Stimulated activated CD4-positive, alpha-beta T cell treated with anti-CD3 and anti-CD28 coated beads, TNF-alpha, amount 100 ng/mL, for 24 hours (primary cell): ENCODE measurements around the gene COPS7A.

Experiments used
- DNase-seq, 3 experiments: peaks; one replicate each; pipeline ENCODE4 v3.0.0-alpha.2; 2020; ENCODE audit warnings: low read depth in 3 of 3

Gene COPS7A

GRCh38 chr12:6769666-6770065 lies 45.8 kb downstream of the COPS7A start:
- no peak for DNase-seq

DNA sequence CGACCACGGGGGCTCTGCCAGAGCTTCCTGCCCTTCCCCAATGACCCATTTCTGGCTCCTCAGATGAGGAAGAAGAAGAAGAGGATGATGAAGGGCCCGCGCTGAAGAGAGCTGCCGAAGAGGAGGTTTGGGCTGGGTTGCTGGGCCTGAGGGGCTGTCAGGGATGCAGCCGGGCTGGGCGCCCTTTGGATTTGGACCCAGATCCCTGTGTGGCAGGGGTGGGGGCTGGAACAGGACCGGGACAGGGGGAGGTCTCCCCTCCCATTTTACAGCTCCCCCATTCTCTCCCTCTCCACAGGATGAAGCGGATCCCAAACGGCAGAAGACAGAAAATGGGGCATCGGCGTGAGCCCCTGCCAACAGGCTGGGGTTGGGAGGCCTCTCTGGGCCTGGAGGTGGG lies 46.2 kb downstream of the COPS7A start:
- no peak for DNase-seq

GRCh38 chr12:6770600-6770999 lies 46.8 kb downstream of the COPS7A start:
- no peak for DNase-seq

- no peak for DNase-seq
Measured at GRCh38 chr12:6771091-6771495, 47.2 kb downstream of the COPS7A start.

DNA sequence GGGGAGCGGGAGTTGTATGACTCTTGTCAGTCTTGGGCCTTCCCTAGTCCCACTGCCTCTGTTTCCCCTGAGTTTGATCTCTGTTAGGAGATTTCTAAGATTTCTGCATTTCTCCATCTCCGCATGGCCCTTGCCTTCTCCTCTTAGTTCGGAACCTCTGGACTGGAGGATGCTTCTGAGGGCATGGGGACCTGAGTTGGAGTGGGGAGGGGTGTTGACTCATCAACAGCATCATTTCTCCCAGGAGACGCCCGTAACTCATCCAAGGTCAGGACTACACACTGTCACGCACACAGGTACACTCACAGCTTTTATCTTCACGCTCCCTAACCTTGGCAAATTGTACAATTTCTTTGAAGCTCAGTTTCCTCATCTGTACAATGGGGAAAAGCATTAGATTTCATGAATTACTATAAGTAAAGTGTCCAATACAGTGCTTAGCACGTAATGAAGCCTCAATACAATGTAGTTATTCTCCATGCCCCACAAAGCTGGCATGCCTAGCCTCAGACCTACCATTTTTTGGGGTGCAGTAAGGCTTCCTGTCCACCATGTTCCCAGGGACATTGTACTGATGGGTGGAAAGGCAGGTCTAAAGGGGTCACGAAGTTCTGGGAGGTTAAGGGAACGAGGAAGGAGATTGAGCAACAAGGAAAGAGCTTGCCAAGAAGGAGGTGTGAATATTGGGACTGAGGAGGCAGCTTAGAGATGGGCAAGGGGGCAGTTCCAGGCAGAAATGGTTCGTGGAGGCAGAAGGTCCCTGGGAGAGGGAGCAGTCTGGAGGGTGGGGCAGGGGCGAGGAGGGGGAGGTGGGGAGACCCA lies 47.9 kb downstream of the COPS7A start:
- no peak for DNase-seq

GRCh38 chr12:6772331-6772695 lies 48.5 kb downstream of the COPS7A start, which contains the start of gene LAG3:
LAG3 (plus strand) TSS chr12:6772520; CDS start chr12:6772853, 333 bp downstream.
- DNase-seq = peak in 2 of 3 experiments; percentile 49 to 81

- no peak for DNase-seq
Measured at GRCh38 chr12:6772726-6773589, 49.1 kb downstream of the COPS7A start.

GRCh38 chr12:6773590-6774351 lies 49.9 kb downstream of the COPS7A start:
- DNase-seq = peak in 1 of 3 experiments; percentile 68

DNA sequence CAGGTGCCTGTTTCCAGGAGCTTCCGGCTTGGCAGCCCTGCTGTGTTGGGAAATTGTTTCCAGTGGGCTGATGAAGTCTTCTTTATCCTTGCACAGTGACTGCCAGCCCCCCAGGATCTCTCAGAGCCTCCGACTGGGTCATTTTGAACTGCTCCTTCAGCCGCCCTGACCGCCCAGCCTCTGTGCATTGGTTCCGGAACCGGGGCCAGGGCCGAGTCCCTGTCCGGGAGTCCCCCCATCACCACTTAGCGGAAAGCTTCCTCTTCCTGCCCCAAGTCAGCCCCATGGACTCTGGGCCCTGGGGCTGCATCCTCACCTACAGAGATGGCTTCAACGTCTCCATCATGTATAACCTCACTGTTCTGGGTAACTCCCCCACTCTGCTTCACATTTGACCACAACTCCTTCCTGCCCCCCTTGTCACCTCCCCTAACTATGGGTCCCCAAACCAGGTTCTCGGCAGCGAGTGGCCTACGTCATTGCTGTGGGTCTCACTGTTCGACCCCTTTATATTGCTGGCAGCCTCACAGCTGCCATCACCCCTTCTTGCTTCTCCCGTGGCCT lies 50.7 kb downstream of the COPS7A start:
- DNase-seq = no peak

DNA sequence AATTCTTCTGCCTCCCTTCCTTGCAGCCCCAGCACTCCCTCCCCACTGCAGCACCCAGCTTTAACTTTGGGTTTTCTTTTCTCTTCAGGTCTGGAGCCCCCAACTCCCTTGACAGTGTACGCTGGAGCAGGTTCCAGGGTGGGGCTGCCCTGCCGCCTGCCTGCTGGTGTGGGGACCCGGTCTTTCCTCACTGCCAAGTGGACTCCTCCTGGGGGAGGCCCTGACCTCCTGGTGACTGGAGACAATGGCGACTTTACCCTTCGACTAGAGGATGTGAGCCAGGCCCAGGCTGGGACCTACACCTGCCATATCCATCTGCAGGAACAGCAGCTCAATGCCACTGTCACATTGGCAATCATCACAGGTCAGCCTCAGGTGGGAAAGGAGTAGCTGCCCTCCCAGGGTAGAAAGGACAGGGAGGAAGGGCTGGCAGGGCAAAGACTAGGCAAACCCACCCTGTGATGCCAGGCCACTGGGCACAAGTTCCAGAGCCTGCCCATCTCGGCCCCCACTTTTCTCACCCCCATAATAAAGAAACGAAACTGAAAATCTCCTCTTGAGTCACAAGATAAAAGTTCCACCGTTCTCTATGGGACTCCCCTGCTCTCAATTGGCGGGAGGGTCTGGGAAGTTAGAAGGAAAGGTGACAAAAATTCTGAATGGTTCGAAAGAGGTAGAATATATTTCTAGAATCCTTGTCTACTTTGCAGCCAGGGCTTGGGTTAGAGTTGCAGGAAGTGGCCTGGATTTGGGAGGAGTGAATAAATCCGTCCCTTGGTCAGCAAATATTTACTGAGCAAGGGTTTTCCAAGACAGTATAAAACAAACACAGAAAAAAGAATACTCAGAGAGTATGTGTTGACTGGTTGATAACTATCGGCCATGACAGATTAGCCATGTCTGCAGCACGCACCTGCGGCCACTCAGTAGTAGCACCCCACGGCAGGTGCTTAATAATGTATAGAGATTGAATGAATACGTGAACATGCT lies 51.6 kb downstream of the COPS7A start:
- DNase-seq = no peak

DNA sequence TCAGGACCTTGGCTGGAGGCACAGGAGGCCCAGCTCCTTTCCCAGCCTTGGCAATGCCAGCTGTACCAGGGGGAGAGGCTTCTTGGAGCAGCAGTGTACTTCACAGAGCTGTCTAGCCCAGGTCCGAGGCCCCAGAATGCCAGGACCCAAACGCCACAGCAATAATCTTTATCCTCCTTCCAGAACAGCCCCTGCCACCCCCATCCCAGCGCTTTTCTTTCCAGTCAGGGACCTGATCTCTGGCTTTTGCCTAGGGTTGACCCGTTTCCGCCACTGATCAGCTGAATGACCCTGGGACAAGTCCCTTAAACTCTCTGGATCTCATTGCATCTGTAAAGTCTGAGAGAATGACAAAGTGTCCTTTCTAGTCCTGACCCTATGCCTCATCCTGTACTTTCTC lies 53.5 kb downstream of the COPS7A start:
- no peak for DNase-seq

DNA sequence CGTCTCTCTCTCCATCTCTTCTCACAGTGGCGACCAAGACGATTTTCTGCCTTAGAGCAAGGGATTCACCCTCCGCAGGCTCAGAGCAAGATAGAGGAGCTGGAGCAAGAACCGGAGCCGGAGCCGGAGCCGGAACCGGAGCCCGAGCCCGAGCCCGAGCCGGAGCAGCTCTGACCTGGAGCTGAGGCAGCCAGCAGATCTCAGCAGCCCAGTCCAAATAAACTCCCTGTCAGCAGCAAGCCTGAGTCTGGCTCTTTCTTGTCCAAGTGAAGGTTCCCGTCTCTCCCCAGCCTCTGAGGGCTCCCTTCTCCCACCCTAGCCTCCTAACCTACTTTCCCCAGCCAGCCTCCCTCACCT lies 54.3 kb downstream of the COPS7A start:
- DNase-seq = no peak

- DNase-seq = peak; percentile 80 to 89 (median 85)
Measured at GRCh38 chr12:6778574-6779550, 55.0 kb downstream of the COPS7A start.

DNA sequence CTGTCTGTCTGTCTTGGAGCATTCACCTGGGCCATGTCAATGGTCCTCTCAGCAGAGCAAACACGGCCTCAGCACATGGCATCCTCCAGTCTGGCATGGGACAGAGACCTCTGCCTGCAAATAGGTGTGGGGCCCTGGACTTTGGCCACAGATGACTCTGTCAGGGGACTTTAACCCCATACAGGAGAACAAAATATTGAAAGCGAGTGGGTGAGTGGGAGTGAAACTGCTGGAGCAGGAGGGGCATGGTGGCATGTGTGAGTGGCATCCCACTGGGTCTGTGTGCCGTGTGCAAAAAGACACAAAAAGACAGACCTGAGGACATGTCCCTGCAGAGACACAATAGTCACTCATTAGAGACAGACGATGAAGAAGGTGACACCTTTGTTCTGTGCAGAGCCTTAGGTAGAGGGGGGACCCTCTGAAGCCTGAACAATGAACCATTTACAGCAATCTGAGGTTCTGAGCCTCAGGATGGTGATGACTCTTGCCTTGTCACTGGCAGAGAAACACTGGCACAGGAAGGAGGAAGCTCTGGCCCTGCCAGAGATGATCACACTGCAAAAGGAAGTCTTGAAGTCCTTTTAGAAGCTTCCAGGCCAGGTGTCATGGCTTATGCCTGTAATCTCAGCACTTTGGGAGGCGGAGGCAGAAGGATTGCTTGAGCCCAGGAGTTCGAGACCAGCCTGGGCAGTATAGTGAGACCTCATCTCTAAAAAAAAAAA lies 56.0 kb downstream of the COPS7A start:
- no peak for DNase-seq

GRCh38 chr12:6780573-6780972 lies 56.7 kb downstream of the COPS7A start:
- no peak for DNase-seq
